MCF 10A (cell line): Measurements from ENCODE around the gene AMOTL2. TPM values are rescaled to one million over a fixed set of nuclear protein-coding genes. Genes with fewer than 3 reads are reported as not detected.
A peak's percentile ranks its signal among the peaks of the same experiment; 100 is the strongest.

ENCODE experiments used
- BruUV-seq: library from RNA; stranded (reverse); fragments of 400-500 nt; replicated peaks from 2 replicates; lab custom pipeline; 2021; lab: Mats Ljungman, UMichigan
- CTCF ChIA-PET: fragments of 300-600 bp; sonication (Branson Sonifier 250); formaldehyde crosslinking; extraction: SDS; loops from one replicate; lab custom pipeline; 2021; ENCODE audit warnings: antibody characterized with exemption, inconsistent platforms; lab: Yijun Ruan, JAX
- POLR2A ChIA-PET: fragments of 300-600, 350-650 bp; sonication (Branson Sonifier 250); formaldehyde crosslinking; extraction: SDS; loops from one replicate; lab custom pipeline; 2020; ENCODE audit warnings: antibody characterized with exemption, inconsistent platforms; lab: Yijun Ruan, JAX
- DNase-seq: peaks from one replicate; pipeline ENCODE4 v3.0.0-alpha.2; 2018; ENCODE audit not compliant: unreplicated experiment
- H3K27ac Mint-ChIP-seq: one replicate; pipeline ENCODE4 v1.8.0; 2022; ENCODE audit warnings: mild to moderate bottlenecking, low read depth, mixed read lengths; ENCODE audit not compliant: unreplicated experiment
- H3K27me3 Mint-ChIP-seq: one replicate; pipeline ENCODE4 v1.8.0; 2022; ENCODE audit warnings: mixed read lengths; ENCODE audit not compliant: insufficient read depth, unreplicated experiment
- H3K36me3 Mint-ChIP-seq: one replicate; pipeline ENCODE4 v1.8.0; 2022; ENCODE audit warnings: mild to moderate bottlenecking, moderate library complexity, mixed read lengths; ENCODE audit not compliant: insufficient read depth, unreplicated experiment
- H3K4me1 Mint-ChIP-seq: one replicate; pipeline ENCODE4 v1.8.0; 2022; ENCODE audit warnings: mixed read lengths; ENCODE audit not compliant: insufficient read depth, unreplicated experiment
- H3K4me3 Mint-ChIP-seq: one replicate; pipeline ENCODE4 v1.8.0; 2022; ENCODE audit warnings: mild to moderate bottlenecking, moderate library complexity, mixed read lengths; ENCODE audit not compliant: unreplicated experiment
- H3K9me3 Mint-ChIP-seq: one replicate; pipeline ENCODE4 v1.8.0; 2022; ENCODE audit warnings: mixed read lengths; ENCODE audit not compliant: unreplicated experiment
- intact Hi-C: fragments of 100-400 bp; cut with micrococcal nuclease; formaldehyde crosslinking; loops from 2 replicates; pipeline ENCODE4 v1.14.1; 2022
- total RNA-seq: library from RNA; stranded (reverse); gene quantifications from 2 replicates; pipeline ENCODE4 v1.2.3, GENCODE V29; 2022
- TF ChIP-seq, protein P1 (sequence below): fragments of 200-600 bp; IDR thresholded peaks from one replicate; pipeline ENCODE4 v1.8.0; 2022; ENCODE audit warnings: antibody characterized with exemption, mild to moderate bottlenecking; ENCODE audit not compliant: unreplicated experiment

AMOTL2 gene
- total RNA-seq, 1 experiment from 2014 or later = 137 TPM

GRCh38 chr3:134326126-134326525, 48.1 kb downstream of the AMOTL2 start:
- no peak for DNase-seq
- BruUV-seq = no TSS peak
- CTCF ChIA-PET = interaction anchor here (0.7 to 2.5 kb wide), 5 partner anchors 17 to 381 kb away, joined by 3 to 9 read pairs (median 4); no protein-coding TSS in a partner anchor
- H3K36me3 Mint-ChIP-seq = no peaks in the 10 kb centered on the region
- intact Hi-C loops = loop anchor here (2.0 kb wide), 3 partner anchors 17 to 39 kb away; no protein-coding TSS in a partner anchor
- H3K27ac Mint-ChIP-seq = peak overlapping the region; percentile 5
- no peaks in the 10 kb centered on the region for H3K9me3 Mint-ChIP-seq
- no peaks in the 10 kb centered on the region for H3K27me3 Mint-ChIP-seq
- H3K4me1 Mint-ChIP-seq = peaks cover 65% of the 10 kb centered on the region
- POLR2A ChIA-PET = interaction anchor here (0.9 to 4.9 kb wide), 9 partner anchors 10 to 152 kb away, joined by 3 to 95 read pairs (median 15); partner anchors contain the start of gene AMOTL2
- TF ChIP-seq, protein P1, sequence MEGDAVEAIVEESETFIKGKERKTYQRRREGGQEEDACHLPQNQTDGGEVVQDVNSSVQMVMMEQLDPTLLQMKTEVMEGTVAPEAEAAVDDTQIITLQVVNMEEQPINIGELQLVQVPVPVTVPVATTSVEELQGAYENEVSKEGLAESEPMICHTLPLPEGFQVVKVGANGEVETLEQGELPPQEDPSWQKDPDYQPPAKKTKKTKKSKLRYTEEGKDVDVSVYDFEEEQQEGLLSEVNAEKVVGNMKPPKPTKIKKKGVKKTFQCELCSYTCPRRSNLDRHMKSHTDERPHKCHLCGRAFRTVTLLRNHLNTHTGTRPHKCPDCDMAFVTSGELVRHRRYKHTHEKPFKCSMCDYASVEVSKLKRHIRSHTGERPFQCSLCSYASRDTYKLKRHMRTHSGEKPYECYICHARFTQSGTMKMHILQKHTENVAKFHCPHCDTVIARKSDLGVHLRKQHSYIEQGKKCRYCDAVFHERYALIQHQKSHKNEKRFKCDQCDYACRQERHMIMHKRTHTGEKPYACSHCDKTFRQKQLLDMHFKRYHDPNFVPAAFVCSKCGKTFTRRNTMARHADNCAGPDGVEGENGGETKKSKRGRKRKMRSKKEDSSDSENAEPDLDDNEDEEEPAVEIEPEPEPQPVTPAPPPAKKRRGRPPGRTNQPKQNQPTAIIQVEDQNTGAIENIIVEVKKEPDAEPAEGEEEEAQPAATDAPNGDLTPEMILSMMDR = no peak
- no peak overlapping the region for H3K4me3 Mint-ChIP-seq

GRCh38 chr3:134325706-134326105, 48.5 kb downstream of the AMOTL2 start:
- BruUV-seq = no TSS peak
- no peaks in the 10 kb centered on the region for H3K27me3 Mint-ChIP-seq
- POLR2A ChIA-PET = interaction anchor here (0.7 to 4.9 kb wide), 9 partner anchors 11 to 160 kb away, joined by 3 to 95 read pairs (median 14); partner anchors contain the start of genes AMOTL2, ANAPC13 and CEP63
- H3K36me3 Mint-ChIP-seq = no peaks in the 10 kb centered on the region
- TF ChIP-seq, protein P1 = no peak
- intact Hi-C loops = loop anchor here (2.0 kb wide), 3 partner anchors 17 to 39 kb away; no protein-coding TSS in a partner anchor
- peak overlapping the region; percentile 5 for H3K27ac Mint-ChIP-seq
- no peaks in the 10 kb centered on the region for H3K9me3 Mint-ChIP-seq
- peaks cover 65% of the 10 kb centered on the region for H3K4me1 Mint-ChIP-seq
- H3K4me3 Mint-ChIP-seq = peak overlapping the region; percentile 45
- DNase-seq = peak; percentile 52
- CTCF ChIA-PET = interaction anchor here (1.1 to 2.5 kb wide), 4 partner anchors 17 to 380 kb away, joined by 3 to 9 read pairs (median 4); no protein-coding TSS in a partner anchor

DNA sequence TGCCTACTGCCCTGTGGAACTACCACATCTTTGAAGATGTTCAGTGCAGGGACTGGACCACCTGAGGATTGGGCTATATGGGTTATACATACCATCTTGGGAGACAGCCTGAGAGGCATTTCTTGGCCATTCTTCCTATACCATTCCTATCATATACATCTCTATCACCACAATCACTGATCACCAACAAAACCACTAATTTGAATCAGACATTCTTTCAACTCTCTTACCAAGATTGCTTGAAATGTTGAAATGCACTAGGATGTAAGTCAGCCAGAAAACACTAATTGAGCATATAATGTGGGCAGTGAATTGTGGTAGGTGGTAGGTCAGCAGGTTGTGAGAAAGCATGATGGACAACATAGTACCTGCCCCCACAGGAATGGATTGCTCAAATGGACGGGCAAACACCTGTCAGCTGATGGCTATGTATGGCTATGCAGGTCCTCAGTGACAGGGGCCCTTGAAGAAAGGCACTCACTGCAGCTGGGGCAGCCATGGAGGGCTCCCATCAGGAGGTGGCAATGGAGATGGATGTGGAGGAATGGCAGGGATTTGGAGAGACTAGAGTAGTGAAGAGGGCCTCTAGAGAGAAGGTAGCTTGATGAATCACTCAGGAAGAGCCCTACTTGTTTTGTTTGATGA, 49.1 kb downstream of the AMOTL2 start:
- ChIA-PET CTCF (interaction anchor here (1.1 to 2.5 kb wide), 4 partner anchors 16 to 380 kb away, joined by 3 to 9 read pairs (median 4); no protein-coding TSS in a partner anchor), POLR2A (interaction anchor here (0.7 to 4.9 kb wide), 6 partner anchors 11 to 160 kb away, joined by 3 to 95 read pairs (median 24); partner anchors contain the start of genes AMOTL2, ANAPC13 and CEP63)
- no peak overlapping the region for H3K27ac Mint-ChIP-seq
- TF ChIP-seq, protein P1 = no peak
- no peaks in the 10 kb centered on the region for H3K27me3 Mint-ChIP-seq
- peak overlapping the region; percentile 45 for H3K4me3 Mint-ChIP-seq
- no peaks in the 10 kb centered on the region for H3K36me3 Mint-ChIP-seq
- H3K4me1 Mint-ChIP-seq = peaks cover 65% of the 10 kb centered on the region
- BruUV-seq = no TSS peak
- no peaks in the 10 kb centered on the region for H3K9me3 Mint-ChIP-seq
- no peak for DNase-seq
- intact Hi-C loops = no loop called here
